Body of pancreas (tissue), 4 donors: ENCODE measurements around the gene ADCY5.

Experiments
- POLR2A ChIP-seq, 3 donors: fragments of 450-650 bp; IDR thresholded peaks; one replicate each; pipeline ENCODE4 v1.6.1; 2016; ENCODE audit warnings: antibody characterized with exemption in 3 of 3, mild to moderate bottlenecking in 2 of 3
- TF ChIP-seq, protein P1 (sequence below), 7 experiments: fragments of 450-650 bp in 4 of 7; fragments of 200-600 bp in 3 of 7; sonication (generic) in 3 of 7; IDR thresholded peaks; one replicate each; pipeline ENCODE4 v1.5.1; 2016 to 2019; ENCODE audit warnings: antibody characterized with exemption in 7 of 7

DNA sequence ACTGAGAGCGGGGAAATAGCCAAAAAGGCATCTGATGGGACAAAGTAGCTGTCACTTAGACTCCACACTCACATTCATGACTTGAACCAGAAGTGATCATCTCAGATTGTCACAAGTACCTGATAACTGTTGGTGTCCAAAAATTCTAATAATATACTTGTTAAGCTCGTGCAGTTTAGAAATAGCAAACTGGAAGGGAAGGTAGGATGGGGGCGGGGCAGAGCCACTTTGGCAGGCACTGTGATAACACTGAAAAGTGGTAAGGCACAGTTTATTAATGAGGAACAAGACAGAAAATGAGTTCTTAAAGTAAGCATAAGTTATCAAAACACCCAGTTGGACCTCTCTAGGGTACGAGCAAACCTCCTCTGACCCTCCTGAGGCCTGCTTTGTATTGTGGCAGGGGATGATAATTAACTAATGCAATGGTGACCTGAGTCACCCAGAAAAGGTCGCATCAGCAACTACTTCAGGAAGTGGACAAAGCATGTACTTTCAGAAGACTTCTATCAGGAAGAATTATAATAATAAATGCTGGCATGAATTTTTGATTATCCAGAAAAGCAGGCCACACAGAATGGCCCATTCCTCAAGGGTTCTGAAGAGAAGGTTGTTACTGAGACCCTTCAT is 54.4 kb downstream of the ADCY5 start:
- TF ChIP-seq, protein P1, sequence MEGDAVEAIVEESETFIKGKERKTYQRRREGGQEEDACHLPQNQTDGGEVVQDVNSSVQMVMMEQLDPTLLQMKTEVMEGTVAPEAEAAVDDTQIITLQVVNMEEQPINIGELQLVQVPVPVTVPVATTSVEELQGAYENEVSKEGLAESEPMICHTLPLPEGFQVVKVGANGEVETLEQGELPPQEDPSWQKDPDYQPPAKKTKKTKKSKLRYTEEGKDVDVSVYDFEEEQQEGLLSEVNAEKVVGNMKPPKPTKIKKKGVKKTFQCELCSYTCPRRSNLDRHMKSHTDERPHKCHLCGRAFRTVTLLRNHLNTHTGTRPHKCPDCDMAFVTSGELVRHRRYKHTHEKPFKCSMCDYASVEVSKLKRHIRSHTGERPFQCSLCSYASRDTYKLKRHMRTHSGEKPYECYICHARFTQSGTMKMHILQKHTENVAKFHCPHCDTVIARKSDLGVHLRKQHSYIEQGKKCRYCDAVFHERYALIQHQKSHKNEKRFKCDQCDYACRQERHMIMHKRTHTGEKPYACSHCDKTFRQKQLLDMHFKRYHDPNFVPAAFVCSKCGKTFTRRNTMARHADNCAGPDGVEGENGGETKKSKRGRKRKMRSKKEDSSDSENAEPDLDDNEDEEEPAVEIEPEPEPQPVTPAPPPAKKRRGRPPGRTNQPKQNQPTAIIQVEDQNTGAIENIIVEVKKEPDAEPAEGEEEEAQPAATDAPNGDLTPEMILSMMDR (IDR thresholded peaks at IDR 0.05) = no peak
- TF ChIP-seq POLR2A (IDR thresholded peaks at IDR 0.05) = no peak
